ENCODE measurements around the gene LRRC4C.

DNA sequence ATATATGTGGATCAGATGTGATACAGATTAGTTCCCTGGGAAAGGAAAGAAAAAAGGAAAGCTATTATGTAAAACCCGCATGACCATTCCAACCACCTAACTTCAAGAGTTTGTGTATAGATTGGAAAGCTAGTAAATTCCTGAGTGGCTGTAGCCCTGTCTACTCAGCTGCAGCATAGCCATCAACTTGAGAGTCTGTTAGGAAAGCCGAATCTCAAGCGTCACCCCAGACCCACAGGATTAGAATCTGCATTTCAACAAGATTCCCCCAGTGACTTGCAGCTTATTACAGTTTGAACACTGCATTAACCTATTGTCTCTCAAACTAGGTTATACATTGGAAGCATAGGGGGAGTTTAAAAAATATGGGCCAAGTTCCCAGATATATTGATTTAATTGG, 921.7 kb downstream of the LRRC4C start:
- TF ChIP-seq, protein P1, sequence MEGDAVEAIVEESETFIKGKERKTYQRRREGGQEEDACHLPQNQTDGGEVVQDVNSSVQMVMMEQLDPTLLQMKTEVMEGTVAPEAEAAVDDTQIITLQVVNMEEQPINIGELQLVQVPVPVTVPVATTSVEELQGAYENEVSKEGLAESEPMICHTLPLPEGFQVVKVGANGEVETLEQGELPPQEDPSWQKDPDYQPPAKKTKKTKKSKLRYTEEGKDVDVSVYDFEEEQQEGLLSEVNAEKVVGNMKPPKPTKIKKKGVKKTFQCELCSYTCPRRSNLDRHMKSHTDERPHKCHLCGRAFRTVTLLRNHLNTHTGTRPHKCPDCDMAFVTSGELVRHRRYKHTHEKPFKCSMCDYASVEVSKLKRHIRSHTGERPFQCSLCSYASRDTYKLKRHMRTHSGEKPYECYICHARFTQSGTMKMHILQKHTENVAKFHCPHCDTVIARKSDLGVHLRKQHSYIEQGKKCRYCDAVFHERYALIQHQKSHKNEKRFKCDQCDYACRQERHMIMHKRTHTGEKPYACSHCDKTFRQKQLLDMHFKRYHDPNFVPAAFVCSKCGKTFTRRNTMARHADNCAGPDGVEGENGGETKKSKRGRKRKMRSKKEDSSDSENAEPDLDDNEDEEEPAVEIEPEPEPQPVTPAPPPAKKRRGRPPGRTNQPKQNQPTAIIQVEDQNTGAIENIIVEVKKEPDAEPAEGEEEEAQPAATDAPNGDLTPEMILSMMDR (IDR thresholded peaks at IDR 0.05; ENCODE audit: low read depth, low read length, missing input control): no peak
- TF ChIP-seq RAD21 (IDR thresholded peaks at IDR 0.05): no peak
- TF ChIP-seq, protein P2, sequence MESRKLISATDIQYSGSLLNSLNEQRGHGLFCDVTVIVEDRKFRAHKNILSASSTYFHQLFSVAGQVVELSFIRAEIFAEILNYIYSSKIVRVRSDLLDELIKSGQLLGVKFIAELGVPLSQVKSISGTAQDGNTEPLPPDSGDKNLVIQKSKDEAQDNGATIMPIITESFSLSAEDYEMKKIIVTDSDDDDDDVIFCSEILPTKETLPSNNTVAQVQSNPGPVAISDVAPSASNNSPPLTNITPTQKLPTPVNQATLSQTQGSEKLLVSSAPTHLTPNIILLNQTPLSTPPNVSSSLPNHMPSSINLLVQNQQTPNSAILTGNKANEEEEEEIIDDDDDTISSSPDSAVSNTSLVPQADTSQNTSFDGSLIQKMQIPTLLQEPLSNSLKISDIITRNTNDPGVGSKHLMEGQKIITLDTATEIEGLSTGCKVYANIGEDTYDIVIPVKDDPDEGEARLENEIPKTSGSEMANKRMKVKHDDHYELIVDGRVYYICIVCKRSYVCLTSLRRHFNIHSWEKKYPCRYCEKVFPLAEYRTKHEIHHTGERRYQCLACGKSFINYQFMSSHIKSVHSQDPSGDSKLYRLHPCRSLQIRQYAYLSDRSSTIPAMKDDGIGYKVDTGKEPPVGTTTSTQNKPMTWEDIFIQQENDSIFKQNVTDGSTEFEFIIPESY (IDR thresholded peaks at IDR 0.05): no peak
- no peak for TF ChIP-seq SP1 (IDR thresholded peaks at IDR 0.05)
- TF ChIP-seq, protein P3, sequence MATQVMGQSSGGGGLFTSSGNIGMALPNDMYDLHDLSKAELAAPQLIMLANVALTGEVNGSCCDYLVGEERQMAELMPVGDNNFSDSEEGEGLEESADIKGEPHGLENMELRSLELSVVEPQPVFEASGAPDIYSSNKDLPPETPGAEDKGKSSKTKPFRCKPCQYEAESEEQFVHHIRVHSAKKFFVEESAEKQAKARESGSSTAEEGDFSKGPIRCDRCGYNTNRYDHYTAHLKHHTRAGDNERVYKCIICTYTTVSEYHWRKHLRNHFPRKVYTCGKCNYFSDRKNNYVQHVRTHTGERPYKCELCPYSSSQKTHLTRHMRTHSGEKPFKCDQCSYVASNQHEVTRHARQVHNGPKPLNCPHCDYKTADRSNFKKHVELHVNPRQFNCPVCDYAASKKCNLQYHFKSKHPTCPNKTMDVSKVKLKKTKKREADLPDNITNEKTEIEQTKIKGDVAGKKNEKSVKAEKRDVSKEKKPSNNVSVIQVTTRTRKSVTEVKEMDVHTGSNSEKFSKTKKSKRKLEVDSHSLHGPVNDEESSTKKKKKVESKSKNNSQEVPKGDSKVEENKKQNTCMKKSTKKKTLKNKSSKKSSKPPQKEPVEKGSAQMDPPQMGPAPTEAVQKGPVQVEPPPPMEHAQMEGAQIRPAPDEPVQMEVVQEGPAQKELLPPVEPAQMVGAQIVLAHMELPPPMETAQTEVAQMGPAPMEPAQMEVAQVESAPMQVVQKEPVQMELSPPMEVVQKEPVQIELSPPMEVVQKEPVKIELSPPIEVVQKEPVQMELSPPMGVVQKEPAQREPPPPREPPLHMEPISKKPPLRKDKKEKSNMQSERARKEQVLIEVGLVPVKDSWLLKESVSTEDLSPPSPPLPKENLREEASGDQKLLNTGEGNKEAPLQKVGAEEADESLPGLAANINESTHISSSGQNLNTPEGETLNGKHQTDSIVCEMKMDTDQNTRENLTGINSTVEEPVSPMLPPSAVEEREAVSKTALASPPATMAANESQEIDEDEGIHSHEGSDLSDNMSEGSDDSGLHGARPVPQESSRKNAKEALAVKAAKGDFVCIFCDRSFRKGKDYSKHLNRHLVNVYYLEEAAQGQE (IDR thresholded peaks at IDR 0.05): no peak
- TF ChIP-seq RXRA (IDR thresholded peaks at IDR 0.05): no peak

Data from liver (tissue), 3 donors.